K562 (cell line): ENCODE measurements around the gene ZNF837. TPM values are rescaled to one million over a fixed set of nuclear protein-coding genes. Genes with fewer than 3 reads are reported as not detected.

Experiments
- ARHGAP35 ChIP-seq: fragments of 450-650 bp; IDR thresholded peaks from 2 replicates; pipeline ENCODE4 v1.6.1; 2018; ENCODE audit not compliant: partially characterized antibody
- CBFA2T2 ChIP-seq: fragments of 450-650 bp; conservative IDR thresholded peaks from 2 replicates; pipeline ENCODE4 v1.6.1; 2017; ENCODE audit warnings: mild to moderate bottlenecking
- CC2D1A ChIP-seq: fragments of 450-650 bp; IDR thresholded peaks from 2 replicates; pipeline ENCODE4 v1.6.1; 2017; ENCODE audit warnings: mild to moderate bottlenecking
- KDM2B ChIP-seq: fragments of 250-450 bp; sonication (Bioruptor Pico); IDR thresholded peaks from 2 replicates; pipeline ENCODE4 v1.8.0; 2021; ENCODE audit warnings: mild to moderate bottlenecking, moderate library complexity
- MED1 ChIP-seq: sonication (generic); formaldehyde crosslinking; IDR thresholded peaks from 2 replicates; pipeline ENCODE4 v1.8.1; 2023; ENCODE audit warnings: missing genetic modification reagents, borderline replicate concordance
- MEIS2 ChIP-seq: fragments of 450-650 bp; IDR thresholded peaks from 2 replicates; pipeline ENCODE4 v1.6.1; 2014; ENCODE audit warnings: mild to moderate bottlenecking; ENCODE audit not compliant: partially characterized antibody
- NCOA4 ChIP-seq: fragments of 450-650 bp; IDR thresholded peaks from 2 replicates; pipeline ENCODE4 v1.6.1; 2018; ENCODE audit warnings: mild to moderate bottlenecking; ENCODE audit not compliant: partially characterized antibody
- NCOR1 ChIP-seq: fragments of 450-650 bp; IDR thresholded peaks from 2 replicates; pipeline ENCODE4 v1.6.1; 2016; ENCODE audit warnings: mild to moderate bottlenecking, moderate library complexity
- NR1H2 ChIP-seq: sonication (generic); formaldehyde crosslinking; IDR thresholded peaks from 2 replicates; pipeline ENCODE4 v1.4.0; 2020; ENCODE audit warnings: mild to moderate bottlenecking, missing genetic modification reagents
- POLR2G ChIP-seq: fragments of 200-400 bp; formaldehyde crosslinking; IDR thresholded peaks from 2 replicates; pipeline ENCODE4 v1.6.1; 2017; ENCODE audit warnings: low read depth, mild to moderate bottlenecking, antibody characterized with exemption, low read length, moderate library complexity
- SMC3 ChIP-seq: conservative IDR thresholded peaks from 2 replicates; pipeline ENCODE4 v1.6.1; 2011; ENCODE audit warnings: low read depth, low read length, improper control_type of control experiment; ENCODE audit not compliant: insufficient read depth
- SRSF3 ChIP-seq: fragments of 200-400 bp; formaldehyde crosslinking; IDR thresholded peaks from 2 replicates; pipeline ENCODE4 v1.6.1; 2016; ENCODE audit warnings: mild to moderate bottlenecking, low read length, moderate library complexity; ENCODE audit not compliant: insufficient read depth
- STAT5B ChIP-seq: fragments of 250-450 bp; sonication (Bioruptor Pico); IDR thresholded peaks from 2 replicates; pipeline ENCODE4 v1.8.0; 2021; ENCODE audit warnings: mild to moderate bottlenecking, inconsistent platforms
- TAF9B ChIP-seq: fragments of 450-650 bp; IDR thresholded peaks from 2 replicates; pipeline ENCODE4 v1.6.1; 2018; ENCODE audit warnings: mild to moderate bottlenecking; ENCODE audit not compliant: partially characterized antibody
- ZKSCAN8 ChIP-seq: fragments of 200-800 bp; sonication (Bioruptor generic); IDR thresholded peaks from 2 replicates; pipeline ENCODE4 v1.6.1; 2016; ENCODE audit warnings: missing genetic modification characterization, missing compliant biosample characterization
- ZNF12 ChIP-seq: sonication (generic); formaldehyde crosslinking; IDR thresholded peaks from 2 replicates; pipeline ENCODE4 v1.4.0; 2020; ENCODE audit warnings: mild to moderate bottlenecking, missing genetic modification reagents
- ZNF384 ChIP-seq: IDR thresholded peaks from 2 replicates; pipeline ENCODE4 v1.6.1; 2012; ENCODE audit warnings: low read depth, low read length, improper control_type of control experiment
- ZNF699 ChIP-seq: fragments of 250-450 bp; sonication (Bioruptor Pico); IDR thresholded peaks from 2 replicates; pipeline ENCODE4 v1.8.0; 2021; ENCODE audit warnings: mild to moderate bottlenecking, moderate library complexity; ENCODE audit not compliant: insufficient replicate concordance
- polyA plus RNA-seq, 8 experiments: library from polyadenylated mRNA; depleted of rRNA in 4 of 8; stranded (reverse) in 5 of 8; unstranded in 3 of 8; fragments of >200 nt; fragmentation: Nextera tagmentation in 2 of 8; fragmentation: Illumina TruSeq in 1 of 8; extraction: Ambion mirVana in 2 of 8; extraction: Trizol in 1 of 8; gene quantifications; 2 replicates each; pipeline versions ENCODE4 v1.2.1 to v1.2.3, GENCODE V29; 2011 to 2014; ENCODE audit warnings: inconsistent platforms in 1 of 8, missing spikeins in 1 of 8
- total RNA-seq, 7 experiments: library from RNA; depleted of rRNA in 6 of 7; stranded (reverse); fragments of >200 nt in 6 of 7; fragmentation: Illumina TruSeq in 2 of 7; extraction: Trizol in 2 of 7; gene quantifications; 2 replicates each; pipeline versions ENCODE4 v1.2.1 to v1.2.3, GENCODE V29; 2011 to 2021; ENCODE audit warnings: low replicate concordance in 1 of 7
- TF ChIP-seq, protein P1 (sequence below): sonication (generic); formaldehyde crosslinking; IDR thresholded peaks from 2 replicates; pipeline ENCODE4 v1.8.0; 2022; ENCODE audit warnings: mild to moderate bottlenecking, missing genetic modification reagents
- TF ChIP-seq, protein P2 (sequence below): fragments of 250-450 bp; sonication (Bioruptor Pico); IDR thresholded peaks from 2 replicates; pipeline ENCODE4 v1.8.0; 2021; ENCODE audit warnings: moderate library complexity, mild to moderate bottlenecking, inconsistent platforms
- TF ChIP-seq, protein P3 (sequence below): fragments of 450-650 bp; formaldehyde crosslinking; IDR thresholded peaks from 2 replicates; pipeline ENCODE4 v1.4.0; 2022; ENCODE audit warnings: missing genetic modification characterization
- TF ChIP-seq, protein P4 (sequence below): fragments of 250-450 bp; sonication (Bioruptor Pico); IDR thresholded peaks from 2 replicates; pipeline ENCODE4 v1.8.0; 2022; ENCODE audit warnings: inconsistent platforms, mild to moderate bottlenecking, moderate library complexity, borderline replicate concordance
- TF ChIP-seq, protein P5 (sequence below): fragments of 250-450 bp; sonication (Bioruptor Pico); IDR thresholded peaks from 2 replicates; pipeline ENCODE4 v1.9.0; 2021; ENCODE audit warnings: mild to moderate bottlenecking
- TF ChIP-seq, protein P6 (sequence below), 3 experiments: IDR thresholded peaks in 2 of 3; conservative IDR thresholded peaks in 1 of 3; 2 replicates each; pipeline ENCODE4 v1.5.1; 2011 to 2012; ENCODE audit warnings: low read length in 3 of 3, mild to moderate bottlenecking in 3 of 3, control low read depth in 2 of 3, improper control_type of control experiment in 1 of 3, inconsistent platforms in 1 of 3, low read depth in 1 of 3, mixed read lengths in 1 of 3, moderate library complexity in 1 of 3; ENCODE audit not compliant: insufficient read depth in 2 of 3

ZNF837 gene
- total and polyA plus RNA-seq, 9 of the 15 experiments (the other 6 are each of a cell fraction or from before 2014, with no cell fraction given), result 0.11 to 2.1 (median 0.57) TPM; not detected in 4

DNA sequence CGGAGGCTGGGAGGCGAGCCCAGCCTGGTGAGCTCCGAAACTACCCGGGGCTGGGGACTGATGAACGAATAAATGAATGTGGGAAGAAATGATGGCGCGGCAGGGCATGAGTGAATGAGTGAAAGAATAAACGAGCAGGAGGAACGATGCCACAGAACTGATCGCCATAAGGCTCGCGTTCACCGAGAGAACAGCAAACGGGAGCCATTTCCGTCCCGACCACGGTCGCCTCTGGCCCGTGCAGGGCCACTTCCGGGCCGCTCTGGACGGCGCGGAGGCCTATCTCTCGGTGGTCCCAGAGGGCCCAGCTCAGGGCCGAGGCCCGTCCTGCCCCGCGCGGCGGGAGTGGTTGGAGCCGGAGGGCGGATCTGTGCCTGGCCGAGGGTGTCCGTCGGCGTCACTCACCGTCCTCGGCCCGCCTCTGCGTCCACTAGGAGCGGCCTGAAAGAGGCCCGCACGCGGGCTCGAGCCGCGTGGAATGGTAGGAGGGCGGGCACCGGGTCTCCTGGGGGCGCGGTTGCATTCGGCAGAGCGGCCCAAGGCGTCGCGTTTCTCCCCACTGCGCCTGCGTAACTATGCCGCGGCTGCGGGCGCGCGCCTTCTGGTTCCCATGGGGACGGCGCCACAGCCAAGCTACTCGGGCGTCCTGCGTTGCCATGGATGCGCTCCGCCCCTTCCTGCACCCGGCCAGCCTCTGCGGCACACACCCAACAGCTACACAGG lies 18.4 kb downstream of the ZNF837 start, which contains the start of gene ZNF497 (continued):
- TF ChIP-seq, protein P1, sequence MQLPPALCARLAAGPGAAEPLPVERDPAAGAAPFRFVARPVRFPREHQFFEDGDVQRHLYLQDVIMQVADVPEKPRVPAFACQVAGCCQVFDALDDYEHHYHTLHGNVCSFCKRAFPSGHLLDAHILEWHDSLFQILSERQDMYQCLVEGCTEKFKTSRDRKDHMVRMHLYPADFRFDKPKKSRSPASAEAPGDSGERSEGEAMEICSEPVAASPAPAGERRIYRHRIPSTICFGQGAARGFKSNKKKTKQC, result no peak
- TF ChIP-seq MED1 (CRISPR knock-in tag) (no peak), ZNF699 (CRISPR knock-in tag) (no peak), SMC3 (no peak), CC2D1A (peak; percentile 50; the same call in 1 of the 2 replicates), NR1H2 (CRISPR knock-in tag) (peak; percentile 52; the same call in 1 of the 2 replicates), STAT5B (no peak), NCOA4 (no peak), KDM2B (CRISPR knock-in tag) (no peak), ZNF12 (CRISPR knock-in tag) (no peak), NCOR1 (no peak), POLR2G (peak; percentile 96), ARHGAP35 (no peak), TAF9B (peak; percentile 92), ZKSCAN8 (no peak), MEIS2 (peak; percentile 82), SRSF3 (no peak), CBFA2T2 (no peak; the same call in 1 of the 2 replicates), ZNF384 (no peak)
- TF ChIP-seq, protein P2, sequence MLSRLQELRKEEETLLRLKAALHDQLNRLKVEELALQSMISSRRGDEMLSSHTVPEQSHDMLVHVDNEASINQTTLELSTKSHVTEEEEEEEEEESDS (CRISPR knock-in tag), result no peak
- TF ChIP-seq, protein P3, sequence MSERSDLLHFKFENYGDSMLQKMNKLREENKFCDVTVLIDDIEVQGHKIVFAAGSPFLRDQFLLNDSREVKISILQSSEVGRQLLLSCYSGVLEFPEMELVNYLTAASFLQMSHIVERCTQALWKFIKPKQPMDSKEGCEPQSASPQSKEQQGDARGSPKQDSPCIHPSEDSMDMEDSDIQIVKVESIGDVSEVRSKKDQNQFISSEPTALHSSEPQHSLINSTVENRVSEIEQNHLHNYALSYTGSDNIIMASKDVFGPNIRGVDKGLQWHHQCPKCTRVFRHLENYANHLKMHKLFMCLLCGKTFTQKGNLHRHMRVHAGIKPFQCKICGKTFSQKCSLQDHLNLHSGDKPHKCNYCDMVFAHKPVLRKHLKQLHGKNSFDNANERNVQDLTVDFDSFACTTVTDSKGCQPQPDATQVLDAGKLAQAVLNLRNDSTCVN (CRISPR knock-in tag), result no peak
- TF ChIP-seq, protein P4, sequence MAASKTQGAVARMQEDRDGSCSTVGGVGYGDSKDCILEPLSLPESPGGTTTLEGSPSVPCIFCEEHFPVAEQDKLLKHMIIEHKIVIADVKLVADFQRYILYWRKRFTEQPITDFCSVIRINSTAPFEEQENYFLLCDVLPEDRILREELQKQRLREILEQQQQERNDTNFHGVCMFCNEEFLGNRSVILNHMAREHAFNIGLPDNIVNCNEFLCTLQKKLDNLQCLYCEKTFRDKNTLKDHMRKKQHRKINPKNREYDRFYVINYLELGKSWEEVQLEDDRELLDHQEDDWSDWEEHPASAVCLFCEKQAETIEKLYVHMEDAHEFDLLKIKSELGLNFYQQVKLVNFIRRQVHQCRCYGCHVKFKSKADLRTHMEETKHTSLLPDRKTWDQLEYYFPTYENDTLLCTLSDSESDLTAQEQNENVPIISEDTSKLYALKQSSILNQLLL (CRISPR knock-in tag), result no peak
- TF ChIP-seq, protein P5, sequence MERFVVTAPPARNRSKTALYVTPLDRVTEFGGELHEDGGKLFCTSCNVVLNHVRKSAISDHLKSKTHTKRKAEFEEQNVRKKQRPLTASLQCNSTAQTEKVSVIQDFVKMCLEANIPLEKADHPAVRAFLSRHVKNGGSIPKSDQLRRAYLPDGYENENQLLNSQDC (CRISPR knock-in tag), result no peak
- TF ChIP-seq, protein P6, sequence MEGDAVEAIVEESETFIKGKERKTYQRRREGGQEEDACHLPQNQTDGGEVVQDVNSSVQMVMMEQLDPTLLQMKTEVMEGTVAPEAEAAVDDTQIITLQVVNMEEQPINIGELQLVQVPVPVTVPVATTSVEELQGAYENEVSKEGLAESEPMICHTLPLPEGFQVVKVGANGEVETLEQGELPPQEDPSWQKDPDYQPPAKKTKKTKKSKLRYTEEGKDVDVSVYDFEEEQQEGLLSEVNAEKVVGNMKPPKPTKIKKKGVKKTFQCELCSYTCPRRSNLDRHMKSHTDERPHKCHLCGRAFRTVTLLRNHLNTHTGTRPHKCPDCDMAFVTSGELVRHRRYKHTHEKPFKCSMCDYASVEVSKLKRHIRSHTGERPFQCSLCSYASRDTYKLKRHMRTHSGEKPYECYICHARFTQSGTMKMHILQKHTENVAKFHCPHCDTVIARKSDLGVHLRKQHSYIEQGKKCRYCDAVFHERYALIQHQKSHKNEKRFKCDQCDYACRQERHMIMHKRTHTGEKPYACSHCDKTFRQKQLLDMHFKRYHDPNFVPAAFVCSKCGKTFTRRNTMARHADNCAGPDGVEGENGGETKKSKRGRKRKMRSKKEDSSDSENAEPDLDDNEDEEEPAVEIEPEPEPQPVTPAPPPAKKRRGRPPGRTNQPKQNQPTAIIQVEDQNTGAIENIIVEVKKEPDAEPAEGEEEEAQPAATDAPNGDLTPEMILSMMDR (IDR thresholded peaks at IDR 0.05 in 2 of 3, conservative IDR thresholded peaks at IDR 0.05 in 1 of 3; ENCODE audit: insufficient read depth in 2 of 3, low read depth in 1 of 3, low read length in 3 of 3), result no peak
